Stimulated activated CD4-positive, alpha-beta T cell treated with anti-CD3 and anti-CD28 coated beads, Interleukin-15, amount 100 ng/mL, for 24 hours (primary cell): ENCODE data around the gene NCKAP5.

Source experiments
- DNase-seq: peaks from one replicate; pipeline ENCODE4 v3.0.0-alpha.2; 2020

Gene NCKAP5

GRCh38 chr2:133377021-133377481 lies 191.2 kb downstream of the NCKAP5 start:
- no peak for DNase-seq

- no peak for DNase-seq
These were observed 193.5 kb downstream of the NCKAP5 start for GRCh38 chr2:133374781-133375180.

GRCh38 chr2:133371286-133371685 lies 197.0 kb downstream of the NCKAP5 start:
- DNase-seq = no peak

- no peak for DNase-seq
These were observed 198.2 kb downstream of the NCKAP5 start for GRCh38 chr2:133369901-133370658.

- no peak for DNase-seq
These were observed 203.1 kb downstream of the NCKAP5 start for GRCh38 chr2:133365117-133365516.

- DNase-seq = no peak
These were observed 203.6 kb downstream of the NCKAP5 start for GRCh38 chr2:133364636-133365035.

GRCh38 chr2:133363884-133364283 lies 204.4 kb downstream of the NCKAP5 start:
- DNase-seq = no peak

- no peak for DNase-seq
These were observed 206.2 kb downstream of the NCKAP5 start for GRCh38 chr2:133362061-133362476.

GRCh38 chr2:133360882-133361281 lies 207.4 kb downstream of the NCKAP5 start:
- DNase-seq = no peak

- no peak for DNase-seq
These were observed 208.1 kb downstream of the NCKAP5 start for GRCh38 chr2:133360190-133360589.

- no peak for DNase-seq
These were observed 215.5 kb downstream of the NCKAP5 start for GRCh38 chr2:133352719-133353118.

GRCh38 chr2:133346654-133347053 lies 221.6 kb downstream of the NCKAP5 start:
- no peak for DNase-seq

- no peak for DNase-seq
These were observed 222.6 kb downstream of the NCKAP5 start for GRCh38 chr2:133345638-133346037.

- no peak for DNase-seq
These were observed 223.4 kb downstream of the NCKAP5 start for GRCh38 chr2:133344849-133345248.

- no peak for DNase-seq
These were observed 225.3 kb downstream of the NCKAP5 start for GRCh38 chr2:133343018-133343352.

GRCh38 chr2:133342286-133343017 lies 225.8 kb downstream of the NCKAP5 start:
- DNase-seq = no peak

- DNase-seq = no peak
These were observed 226.7 kb downstream of the NCKAP5 start for GRCh38 chr2:133341575-133341974.

- DNase-seq = no peak
These were observed 230.0 kb downstream of the NCKAP5 start for GRCh38 chr2:133338224-133338623.

GRCh38 chr2:133334923-133335322 lies 233.3 kb downstream of the NCKAP5 start:
- no peak for DNase-seq

GRCh38 chr2:133333181-133333580 lies 235.1 kb downstream of the NCKAP5 start:
- DNase-seq = no peak

GRCh38 chr2:133331436-133331835 lies 236.8 kb downstream of the NCKAP5 start:
- no peak for DNase-seq

- DNase-seq = no peak
These were observed 241.4 kb downstream of the NCKAP5 start for GRCh38 chr2:133326652-133327397.

GRCh38 chr2:133324150-133324561 lies 244.1 kb downstream of the NCKAP5 start:
- DNase-seq = no peak

GRCh38 chr2:133322909-133323308 lies 245.4 kb downstream of the NCKAP5 start:
- DNase-seq = no peak
